Heart left ventricle (tissue), 16 donors: ENCODE results near the gene ADGRE1. TPM values are rescaled to one million over a fixed set of nuclear protein-coding genes. Genes with fewer than 3 reads are reported as not detected.
"Not testable (repeated sequence)": the region's sequence is repeated elsewhere in the genome, so short reads cannot be mapped to it uniquely, and the experiment has no call there.

ENCODE experiments used
- ATAC-seq, 4 donors: fragments of 200-7000 bp; cut with Tn5 transposase; one replicate each; pipeline ENCODE4 v1.9.1; 2020 to 2022; ENCODE audit warnings: moderate library complexity in 4 of 4, mild to moderate bottlenecking in 3 of 4, moderate number of reproducible peaks in 1 of 4
- DNase-seq, 5 donors: peaks; one replicate each; pipeline ENCODE4 v3.0.0-alpha.2; 2020
- H3K27ac ChIP-seq, 12 donors: fragments of 200-600 bp; sonication (generic) in 4 of 12; one replicate each; pipeline versions ENCODE4 v1.5.0 to v1.8.0; 2016 to 2022; ENCODE audit warnings: mild to moderate bottlenecking in 2 of 12
- H3K27me3 ChIP-seq, 9 donors: fragments of 200-600 bp; sonication (generic) in 2 of 9; one replicate each; pipeline versions ENCODE4 v1.5.1 to v1.8.0; 2016 to 2022; ENCODE audit warnings: mild to moderate bottlenecking in 3 of 9
- H3K36me3 ChIP-seq, 9 donors: fragments of 200-600 bp; sonication (generic) in 2 of 9; one replicate each; pipeline versions ENCODE4 v1.5.0 to v1.8.0; 2018 to 2022; ENCODE audit warnings: mild to moderate bottlenecking in 2 of 9
- H3K4me1 ChIP-seq, 12 donors: fragments of 200-600 bp; sonication (generic) in 4 of 12; one replicate each; pipeline versions ENCODE4 v1.5.0 to v1.8.0; 2016 to 2022; ENCODE audit warnings: mild to moderate bottlenecking in 3 of 12
- H3K4me3 ChIP-seq, 12 donors: fragments of 200-600 bp; sonication (generic) in 4 of 12; one replicate each; pipeline versions ENCODE4 v1.5.0 to v1.8.0; 2017 to 2022; ENCODE audit warnings: mild to moderate bottlenecking in 9 of 12, moderate library complexity in 4 of 12
- H3K9me3 ChIP-seq, 12 donors: fragments of 200-600 bp; sonication (generic) in 4 of 12; one replicate each; pipeline versions ENCODE4 v1.5.0 to v1.8.0; 2016 to 2022; ENCODE audit warnings: mild to moderate bottlenecking in 1 of 12
- CTCF ChIP-seq, 12 donors: fragments of 200-600 bp; sonication (generic) in 4 of 12; IDR thresholded peaks; one replicate each; pipeline versions ENCODE4 v1.5.0 to v1.8.0; 2018 to 2022; ENCODE audit warnings: antibody characterized with exemption in 12 of 12, mild to moderate bottlenecking in 5 of 12
- POLR2A ChIP-seq, 2 donors: fragments of 450-650 bp; IDR thresholded peaks; one replicate each; pipeline ENCODE4 v1.6.1; 2017; ENCODE audit warnings: antibody characterized with exemption in 2 of 2, mild to moderate bottlenecking in 2 of 2, moderate library complexity in 2 of 2
- WGBS, 4 donors: extraction: QIAGEN DNeasy Blood & Tissue Kit in 2 of 4; methylation state at CpG; one replicate each; pipeline versions ENCODE4 v1.1.5 to v1.1.7; 2013 to 2018; 5-methylcytosine and 5-hydroxymethylcytosine counted together
- intact Hi-C, 10 donors: fragments of 100-400 bp; cut with DNase I; formaldehyde crosslinking; loops; one replicate each; pipeline versions ENCODE4 v1.11.1 to v1.14.2; 2022
- polyA plus RNA-seq, 2 donors: library from polyadenylated mRNA; stranded (reverse); fragments of 200-250 nt; gene quantifications; one replicate each; pipeline ENCODE4 v1.2.3, GENCODE V29; 2013
- total RNA-seq, 9 donors: library from RNA; depleted of rRNA in 2 of 9; stranded (reverse); fragments of >200 nt in 2 of 9; fragmentation: NEBNext Ultra II Directional in 3 of 9; extraction: Animal tissue kit (Norgen Biotek cat#: 25700) in 3 of 9; gene quantifications; one replicate each; pipeline versions ENCODE4 v1.1.0 to v1.2.4, GENCODE V29; 2016 to 2023
- donor health status: ischemic (EF 13 %, LVEDD 7.1; RV severe dilation, severe dysfunction).
- donor health status: healthy with polysubstance abuse.
- donor health status: DM: no; HTN: yes; CAD: no.
- donor health status: DM: no; HTN: no; CAD: no.
- donor health status: ischemic (EF 25% LVEDD 6.9; RV normal size, moderate dysfunction).
- donor health status: ischemic (EF 25% LVEDD 5.7; RV mildly dilated, moderate dysfunction).
- donor health status: healthy.
- donor health status: DM: yes; HTN: yes; CAD: no.
- donor health status: ischemic (EF 35%, LVEDD 5.7; RV mildly dilated, moderate dysfunction).
- donor health status: nonischemic (EF 11% LVEDD 7.7; RV severe dilation, severe dysfunction).
- donor health status: DM: yes; HTN: yes; CAD: no.
- donor health status: PGD.
- donor health status: ischemic (EF 29% LVEDD 5.4; RV normal size, mild dysfunction).
- donor health status: nonischemic (EF 23%, LVEDD 6.1; RV moderate dilation, normal function).

Gene ADGRE1
- total and polyA plus RNA-seq, 11 donors: 0.12 to 6.4 (median 0.20) TPM; not detected in 6

- peaks cover 0 to 5% (median 0%) of the 10 kb centered on the region in 12 donors for H3K9me3 ChIP-seq
- H3K4me3 ChIP-seq: no peak overlapping the region
- intact Hi-C loops: no loop called here
- WGBS, 4 donors: 61 to 74% (median 68%) methylated on average over 6 of the region's 6 CpGs
- TF ChIP-seq POLR2A (IDR thresholded peaks at IDR 0.05) (no peak), CTCF (IDR thresholded peaks at IDR 0.05) (no peak)
- H3K36me3 ChIP-seq: no peaks in the 10 kb centered on the region
- DNase-seq (no peak), ATAC-seq (no peak)
- H3K27me3 ChIP-seq: peaks cover 0 to 27% (median 0%) of the 10 kb centered on the region in 9 donors
- peaks cover 0 to 25% (median 5%) of the 10 kb centered on the region in 12 donors for H3K4me1 ChIP-seq
- no peak overlapping the region for H3K27ac ChIP-seq
Measured at GRCh38 chr19:6866741-6867151, 20.6 kb upstream of the ADGRE1 start.

- DNase-seq: peak in 1 of 5 donors; percentile 41
- H3K4me1 ChIP-seq: peaks cover 0 to 19% (median under 1%) of the 10 kb centered on the region in 12 donors
- ATAC-seq: no peak
- 4 to 14% (median 10%) methylated on average over 4 of the region's 4 CpGs for WGBS, 4 donors
- H3K9me3 ChIP-seq: peaks cover 0 to 5% (median 0%) of the 10 kb centered on the region in 12 donors
- intact Hi-C loops: no loop called here
- H3K27ac ChIP-seq: no peak overlapping the region
- TF ChIP-seq CTCF (IDR thresholded peaks at IDR 0.05) (no peak), POLR2A (IDR thresholded peaks at IDR 0.05) (no peak)
- no peak overlapping the region for H3K4me3 ChIP-seq
- no peaks in the 10 kb centered on the region for H3K36me3 ChIP-seq
- H3K27me3 ChIP-seq: peaks cover 0 to 27% (median 0%) of the 10 kb centered on the region in 9 donors
Measured at GRCh38 chr19:6868351-6868750, 19.0 kb upstream of the ADGRE1 start.

- H3K36me3 ChIP-seq, H3K9me3 ChIP-seq, DNase-seq, ATAC-seq, H3K4me3 ChIP-seq, H3K27ac ChIP-seq, intact Hi-C loops: not testable (repeated sequence)
- WGBS, 4 donors: 81 to 90% (median 86%) methylated on average over 22 of the region's 22 CpGs
- Histone ChIP-seq H3K4me1 (peaks cover 0 to 18% (median 0%) of the 10 kb centered on the region in 12 donors), H3K27me3 (peaks cover 0 to 22% (median 0%) of the 10 kb centered on the region in 9 donors)
Measured at GRCh38 chr19:6869151-6869882, 18.1 kb upstream of the ADGRE1 start.

GRCh38 chr19:6873708-6874431 lies 13.5 kb upstream of the ADGRE1 start:
- no peak for ATAC-seq
- WGBS, 4 donors: 81 to 86% (median 85%) methylated on average over 10 of the region's 10 CpGs
- DNase-seq: no peak

More at GRCh38 chr19:6873708-6874431, 13.5 kb upstream of the ADGRE1 start:
- no peaks in the 10 kb centered on the region for H3K36me3 ChIP-seq
- H3K9me3 ChIP-seq: peaks cover 0 to 9% (median 0%) of the 10 kb centered on the region in 12 donors
- TF ChIP-seq POLR2A (IDR thresholded peaks at IDR 0.05): no peak
- no peak for TF ChIP-seq CTCF (IDR thresholded peaks at IDR 0.05)
- intact Hi-C loops: no loop called here
- H3K27me3 ChIP-seq: peaks cover 0 to 3% (median 0%) of the 10 kb centered on the region in 9 donors
- H3K4me3 ChIP-seq: no peak overlapping the region
- peaks cover 0 to 10% (median 0%) of the 10 kb centered on the region in 12 donors for H3K4me1 ChIP-seq
- no peak overlapping the region for H3K27ac ChIP-seq
